Suprapubic skin (tissue), 4 donors: Measurements from ENCODE around the gene CACNA1H. TPM values are rescaled to one million over a fixed set of nuclear protein-coding genes. Genes with fewer than 3 reads are reported as not detected.

Experiments
- DNase-seq, 2 donors: peaks; one replicate each; pipeline ENCODE4 v3.0.0-alpha.2; 2019; ENCODE audit warnings: low spot score in 2 of 2
- H3K27ac ChIP-seq: fragments of 200-600 bp; sonication (generic); one replicate; pipeline ENCODE4 v1.5.1; 2019
- H3K27me3 ChIP-seq: fragments of 200-600 bp; sonication (generic); one replicate; pipeline ENCODE4 v1.5.1; 2019
- H3K36me3 ChIP-seq: fragments of 200-600 bp; sonication (generic); one replicate; pipeline ENCODE4 v1.5.1; 2019
- H3K4me1 ChIP-seq: fragments of 200-600 bp; sonication (generic); one replicate; pipeline ENCODE4 v1.5.1; 2019
- H3K4me3 ChIP-seq: fragments of 200-600 bp; sonication (generic); one replicate; pipeline ENCODE4 v1.5.1; 2019; ENCODE audit warnings: mild to moderate bottlenecking
- H3K9me3 ChIP-seq: fragments of 200-600 bp; sonication (generic); one replicate; pipeline ENCODE4 v1.5.1; 2019
- CTCF ChIP-seq, 2 donors: fragments of 200-600 bp in 1 of 2; fragments of 450-650 bp in 1 of 2; sonication (generic) in 1 of 2; IDR thresholded peaks; one replicate each; pipeline ENCODE4 v1.5.1; 2016 to 2019; ENCODE audit warnings: antibody characterized with exemption in 2 of 2, mild to moderate bottlenecking in 1 of 2, moderate library complexity in 1 of 2
- EP300 ChIP-seq: sonication (generic); formaldehyde crosslinking; IDR thresholded peaks from one replicate; pipeline ENCODE4 v1.6.1; 2017; ENCODE audit warnings: antibody characterized with exemption
- POLR2A ChIP-seq, 2 donors: fragments of 450-650 bp; IDR thresholded peaks; one replicate each; pipeline ENCODE4 v1.6.1; 2017; ENCODE audit warnings: antibody characterized with exemption in 2 of 2, mild to moderate bottlenecking in 2 of 2, moderate library complexity in 2 of 2
- POLR2AphosphoS5 ChIP-seq, 3 donors: sonication (generic); formaldehyde crosslinking; IDR thresholded peaks; one replicate each; pipeline ENCODE4 v1.6.1; 2017; ENCODE audit warnings: antibody characterized with exemption in 3 of 3
- WGBS: methylation state at CpG from one replicate; pipeline ENCODE4 v1.1.5; 2018; 5-methylcytosine and 5-hydroxymethylcytosine counted together
- total RNA-seq, 4 donors: library from RNA; depleted of rRNA; stranded (reverse); fragments of >200 nt; gene quantifications; one replicate each; pipeline ENCODE4 v1.1.0, GENCODE V29; 2016

Gene CACNA1H
- total RNA-seq, 4 donors from 2014 or later = 19.4 to 167 (median 38.4) TPM

GRCh38 chr16:1126586-1126985 lies 26.3 kb upstream of the CACNA1H start:
- Histone ChIP-seq H3K4me3 (no peak overlapping the region), H3K9me3 (no peaks in the 10 kb centered on the region), H3K27me3 (peaks cover 67% of the 10 kb centered on the region), H3K27ac (no peak overlapping the region), H3K36me3 (no peaks in the 10 kb centered on the region), H3K4me1 (no peaks in the 10 kb centered on the region)
- no peak for DNase-seq
- WGBS = 29% methylated on average over 8 of the region's 10 CpGs
- TF ChIP-seq EP300 = no peak
- TF ChIP-seq CTCF (IDR thresholded peaks at IDR 0.05) = no peak
- TF ChIP-seq POLR2AphosphoS5 (IDR thresholded peaks at IDR 0.05) = no peak
- TF ChIP-seq POLR2A (IDR thresholded peaks at IDR 0.05) = no peak

- WGBS = 68% methylated on average over 11 of the region's 16 CpGs
- no peak for DNase-seq
- Histone ChIP-seq H3K4me3 (no peak overlapping the region), H3K27ac (no peak overlapping the region), H3K9me3 (no peaks in the 10 kb centered on the region), H3K36me3 (no peaks in the 10 kb centered on the region), H3K27me3 (peaks cover 69% of the 10 kb centered on the region), H3K4me1 (no peaks in the 10 kb centered on the region)
- TF ChIP-seq POLR2A (IDR thresholded peaks at IDR 0.05) (no peak), EP300 (no peak), POLR2AphosphoS5 (IDR thresholded peaks at IDR 0.05) (no peak), CTCF (IDR thresholded peaks at IDR 0.05) (no peak)
Measured at GRCh38 chr16:1127101-1127500, 25.8 kb upstream of the CACNA1H start.

- H3K27me3 ChIP-seq = peaks cover 74% of the 10 kb centered on the region
- WGBS = 84% methylated on average over 10 of the region's 31 CpGs
Measured at GRCh38 chr16:1127971-1128715, 24.8 kb upstream of the CACNA1H start.

GRCh38 chr16:1129106-1129960 lies 23.6 kb upstream of the CACNA1H start:
- H3K27ac ChIP-seq = no peak overlapping the region
- WGBS = 75% methylated on average over 5 of the region's 48 CpGs
- H3K4me3 ChIP-seq = no peak overlapping the region
- peaks cover 74% of the 10 kb centered on the region for H3K27me3 ChIP-seq
- DNase-seq = no peak
- no peaks in the 10 kb centered on the region for H3K36me3 ChIP-seq
- no peaks in the 10 kb centered on the region for H3K4me1 ChIP-seq
- TF ChIP-seq POLR2A (IDR thresholded peaks at IDR 0.05) = no peak
- TF ChIP-seq POLR2AphosphoS5 (IDR thresholded peaks at IDR 0.05) = no peak
- TF ChIP-seq CTCF (IDR thresholded peaks at IDR 0.05) = no peak
- no peak for TF ChIP-seq EP300
- H3K9me3 ChIP-seq = no peaks in the 10 kb centered on the region

More at GRCh38 chr16:1127971-1128715, 24.8 kb upstream of the CACNA1H start:
- Histone ChIP-seq H3K27ac (no peak overlapping the region), H3K9me3 (no peaks in the 10 kb centered on the region), H3K4me1 (no peaks in the 10 kb centered on the region), H3K36me3 (no peaks in the 10 kb centered on the region), H3K4me3 (no peak overlapping the region)
- DNase-seq = no peak
- TF ChIP-seq POLR2A (IDR thresholded peaks at IDR 0.05) = no peak
- no peak for TF ChIP-seq POLR2AphosphoS5 (IDR thresholded peaks at IDR 0.05)
- TF ChIP-seq CTCF (IDR thresholded peaks at IDR 0.05) = no peak
- no peak for TF ChIP-seq EP300

GRCh38 chr16:1130382-1130781 lies 22.5 kb upstream of the CACNA1H start:
- TF ChIP-seq EP300 (no peak), CTCF (IDR thresholded peaks at IDR 0.05) (no peak), POLR2AphosphoS5 (IDR thresholded peaks at IDR 0.05) (no peak), POLR2A (IDR thresholded peaks at IDR 0.05) (no peak)
- H3K27me3 ChIP-seq = peaks cover 73% of the 10 kb centered on the region

More at GRCh38 chr16:1130382-1130781, 22.5 kb upstream of the CACNA1H start:
- no peaks in the 10 kb centered on the region for H3K9me3 ChIP-seq
- H3K36me3 ChIP-seq = no peaks in the 10 kb centered on the region
- WGBS = 100% methylated on average over 1 of the region's 8 CpGs
- no peaks in the 10 kb centered on the region for H3K4me1 ChIP-seq
- DNase-seq = no peak
- no peak overlapping the region for H3K27ac ChIP-seq
- H3K4me3 ChIP-seq = no peak overlapping the region
